ENCODE data around the gene CASQ2.
"Not testable (repeated sequence)": the region's sequence is repeated elsewhere in the genome, so short reads cannot be mapped to it uniquely, and the experiment has no call there.

CASQ2 gene

DNA sequence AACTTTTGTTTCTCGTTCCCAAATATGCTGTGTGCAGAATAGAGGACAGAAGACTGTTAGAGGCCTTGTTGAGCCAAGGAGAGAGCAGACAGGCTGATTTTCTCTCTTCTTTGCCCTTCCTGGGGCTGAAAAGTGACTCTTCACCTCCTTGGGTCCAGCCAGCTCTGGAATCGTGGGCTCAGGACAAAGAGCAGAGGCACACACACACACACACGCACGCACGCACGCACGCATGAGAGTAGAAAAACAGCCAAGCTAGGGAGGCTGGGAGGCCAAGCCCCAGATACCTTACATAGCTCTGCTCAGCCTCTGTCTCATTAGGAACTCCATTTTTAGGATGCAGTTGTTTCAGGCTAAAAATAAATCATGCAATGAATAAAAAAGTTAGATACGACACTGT, at the start of gene CASQ2:
CASQ2 (minus strand) TSS at position 166 of the 400 bp plus-strand sequence. CDS start 173 bp downstream, outside the sequence.
- DNase-seq: no peak

DNA sequence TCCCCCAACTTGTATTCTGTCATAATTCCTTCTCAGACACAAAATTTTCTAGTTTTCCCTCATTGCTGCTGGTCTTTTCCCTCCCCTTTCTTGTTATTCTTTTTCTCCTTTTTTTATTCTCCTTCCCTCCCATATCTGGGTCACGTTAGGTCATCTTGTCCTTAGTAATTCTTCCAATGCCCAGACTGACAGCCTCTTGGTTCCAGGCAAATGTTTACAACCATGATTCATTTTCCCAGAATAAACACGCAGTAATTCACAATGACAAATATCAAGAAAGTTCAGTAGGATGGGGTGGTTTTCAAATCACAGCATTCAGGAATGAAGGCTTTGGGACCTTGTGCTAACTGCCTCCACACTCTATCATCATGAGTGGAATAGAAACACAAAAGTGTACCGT, 47.2 kb upstream of the CASQ2 start:
- no peak for DNase-seq

DNA sequence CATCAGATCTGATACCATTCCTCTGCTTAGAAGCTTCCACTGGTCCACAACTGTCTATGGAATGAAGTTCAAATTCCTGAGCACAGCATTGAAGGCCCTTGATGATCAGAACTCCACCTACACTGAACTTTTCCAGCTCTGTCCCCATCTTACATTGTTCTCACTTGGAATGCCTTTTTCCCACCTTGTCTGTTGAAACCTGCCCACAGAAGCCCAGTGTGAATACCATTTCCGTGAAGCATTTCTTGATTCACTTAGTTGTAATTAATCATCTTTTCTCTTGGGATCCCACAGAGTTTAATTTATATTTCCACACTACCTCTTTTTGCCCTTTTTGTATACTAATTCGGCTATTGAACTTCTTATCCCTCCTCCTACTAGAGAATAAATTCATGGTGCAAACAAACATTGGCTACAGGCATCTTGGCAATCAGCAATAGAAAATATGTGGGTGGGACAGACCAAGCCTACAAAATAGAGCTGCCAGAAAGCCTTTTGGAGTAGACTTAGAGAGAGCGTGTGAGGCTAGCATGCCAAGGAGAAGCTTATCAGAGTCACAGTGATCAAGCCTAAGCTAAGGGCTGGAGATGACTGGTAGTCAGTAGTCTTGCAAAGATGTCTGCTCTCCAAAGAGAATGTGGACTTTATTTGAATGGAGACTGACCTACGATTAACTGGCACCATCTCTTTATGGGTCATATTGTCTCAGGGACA, 46.3 kb upstream of the CASQ2 start:
- DNase-seq: no peak

DNA sequence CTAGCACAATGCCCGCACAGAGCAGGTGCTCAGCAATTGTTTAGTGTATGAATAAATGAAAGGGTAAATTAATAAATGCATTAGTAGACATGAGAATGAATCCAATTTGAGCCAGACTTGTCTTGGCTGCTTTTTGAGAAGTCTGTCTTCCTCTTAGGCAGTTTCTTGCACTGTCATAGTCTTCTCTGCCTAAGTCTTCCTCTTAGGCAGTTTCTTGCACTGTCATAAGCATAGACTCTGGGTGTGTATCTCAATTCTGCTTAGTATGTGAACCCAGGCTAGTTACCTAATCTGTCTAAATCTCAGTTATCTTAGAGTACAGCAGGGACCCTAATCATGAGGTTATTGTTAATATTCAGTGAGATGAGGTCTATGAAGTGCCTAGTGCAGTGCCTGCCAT, 45.2 kb upstream of the CASQ2 start:
- DNase-seq: no peak

DNA sequence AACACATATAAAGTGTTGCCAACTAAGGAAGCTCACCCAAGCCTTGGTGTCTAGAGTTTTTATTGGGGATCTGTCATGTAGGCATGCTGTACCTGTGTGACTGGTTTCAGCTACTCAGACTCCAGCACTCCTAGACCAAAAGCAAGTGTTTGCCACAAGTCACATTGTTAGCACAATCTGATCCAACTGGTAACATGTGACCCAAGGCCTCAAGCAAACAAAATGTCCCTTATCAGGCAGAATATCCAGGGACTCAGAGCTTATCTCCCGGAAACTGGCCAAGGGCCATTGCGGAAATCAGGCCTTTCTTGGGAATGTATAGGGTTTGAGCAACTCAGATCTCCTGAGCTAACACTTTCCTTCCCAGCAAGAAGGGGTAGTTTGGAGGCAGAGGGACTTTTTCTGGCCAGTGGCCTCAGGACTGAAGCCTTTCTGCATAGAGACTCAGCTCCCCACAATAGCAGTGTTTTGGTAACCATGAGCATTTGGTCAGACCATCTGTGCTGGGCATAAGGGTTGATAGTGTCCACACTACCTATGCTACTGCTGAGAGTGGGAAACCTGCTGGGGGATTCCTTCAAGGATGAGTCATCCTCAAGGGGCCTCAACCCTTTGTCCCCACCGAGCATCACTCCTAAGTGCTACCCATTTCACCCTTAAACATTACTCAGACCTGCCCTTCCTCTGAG, 42.8 kb upstream of the CASQ2 start:
- DNase-seq: no peak

DNA sequence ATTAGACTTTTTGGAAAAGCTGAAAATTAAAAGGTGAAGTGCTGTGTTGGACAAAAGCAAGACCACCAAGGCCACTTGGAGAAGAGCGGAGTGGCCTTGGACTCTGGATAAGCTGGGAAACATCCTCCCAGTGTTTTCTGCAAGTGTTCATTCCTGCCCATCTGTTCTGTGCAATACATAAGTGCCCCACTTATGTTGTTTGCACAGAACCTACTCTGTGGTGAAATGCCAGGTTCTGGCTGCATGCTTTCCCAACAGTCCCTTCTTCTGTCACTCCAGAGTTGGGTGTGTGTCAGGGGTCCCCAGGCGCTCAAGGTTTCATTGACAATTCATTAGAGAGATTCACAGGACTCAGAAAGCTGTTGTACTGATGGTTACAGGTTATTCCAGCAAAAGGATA, 42.1 kb upstream of the CASQ2 start:
- no peak for DNase-seq

DNA sequence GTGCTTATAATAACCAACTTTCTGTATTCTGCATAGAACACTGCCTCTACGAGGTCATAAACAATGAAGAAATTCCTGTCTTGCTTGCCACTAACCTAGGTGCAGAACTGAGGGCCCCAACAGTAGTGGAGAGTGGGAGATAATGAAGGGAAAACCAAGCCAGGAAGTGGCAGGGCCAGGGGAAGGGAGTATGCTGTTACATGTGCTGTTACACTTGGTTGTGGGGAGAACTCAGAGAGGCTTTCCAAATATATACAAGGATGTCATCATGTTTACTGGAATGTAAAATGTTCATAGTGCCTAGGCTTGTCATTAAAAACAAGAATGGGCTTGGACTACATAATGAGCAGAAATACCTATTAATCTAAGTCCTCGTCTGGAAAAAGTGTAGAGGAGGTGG, 41.3 kb upstream of the CASQ2 start:
- DNase-seq: no peak

DNA sequence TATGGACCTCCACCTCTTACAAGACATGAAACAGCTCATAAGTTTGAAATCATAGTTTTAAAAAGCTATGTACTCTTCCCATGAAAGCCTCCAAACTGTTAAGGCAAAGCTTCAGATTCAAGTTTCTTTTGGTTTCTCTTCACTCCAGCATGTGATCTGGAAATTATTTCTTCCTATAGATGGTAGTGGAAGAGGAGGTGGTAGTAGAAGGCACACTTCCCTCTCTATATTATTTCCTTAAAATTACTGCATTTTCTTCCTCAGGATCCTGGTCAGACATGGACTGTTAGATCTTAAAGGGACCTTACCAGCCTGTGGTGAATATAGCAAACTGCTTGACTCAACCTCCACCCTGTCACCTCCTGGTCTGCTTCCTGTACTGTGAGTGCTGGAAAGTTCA, 40.6 kb upstream of the CASQ2 start:
- DNase-seq: no peak

DNA sequence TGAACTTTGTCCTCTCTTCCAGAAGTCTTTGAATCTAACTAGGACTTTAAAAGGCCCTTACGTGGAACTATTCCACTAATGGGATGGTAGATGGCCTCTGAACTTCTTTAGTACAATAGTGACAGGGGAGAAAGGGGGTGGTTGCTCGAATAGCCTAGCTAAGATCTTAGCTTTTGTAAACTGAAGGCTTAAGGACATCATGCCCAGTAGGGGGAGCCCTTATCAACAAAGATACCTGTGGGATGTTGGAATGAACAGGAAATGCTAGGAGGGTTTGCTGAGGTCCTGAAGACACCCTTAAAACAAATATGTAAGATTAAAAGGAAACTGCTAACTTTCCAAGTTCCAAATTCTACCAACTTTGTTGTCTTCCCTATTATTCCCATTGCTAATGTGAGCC, 39.2 kb upstream of the CASQ2 start:
- peak; percentile 55 for DNase-seq

DNA sequence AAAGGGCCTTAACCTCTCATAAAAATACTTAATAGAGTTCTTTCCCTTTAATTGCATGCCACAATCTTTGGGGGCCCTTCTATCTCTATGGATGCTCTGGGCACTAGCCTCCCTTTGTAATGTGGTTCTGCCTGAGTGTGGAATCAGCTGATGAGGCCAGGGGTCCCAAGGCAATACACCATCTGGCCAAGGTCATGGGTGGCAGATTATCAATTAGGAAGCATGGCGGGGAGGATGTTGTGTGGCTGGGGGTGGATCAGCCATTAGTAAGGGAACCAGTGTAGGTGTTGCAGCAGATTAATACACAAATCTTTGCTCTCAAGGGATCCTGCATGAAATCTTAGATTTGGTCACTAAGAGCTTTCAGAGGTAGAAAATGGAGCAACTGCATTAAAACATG, 37.1 kb upstream of the CASQ2 start:
- DNase-seq: no peak

DNA sequence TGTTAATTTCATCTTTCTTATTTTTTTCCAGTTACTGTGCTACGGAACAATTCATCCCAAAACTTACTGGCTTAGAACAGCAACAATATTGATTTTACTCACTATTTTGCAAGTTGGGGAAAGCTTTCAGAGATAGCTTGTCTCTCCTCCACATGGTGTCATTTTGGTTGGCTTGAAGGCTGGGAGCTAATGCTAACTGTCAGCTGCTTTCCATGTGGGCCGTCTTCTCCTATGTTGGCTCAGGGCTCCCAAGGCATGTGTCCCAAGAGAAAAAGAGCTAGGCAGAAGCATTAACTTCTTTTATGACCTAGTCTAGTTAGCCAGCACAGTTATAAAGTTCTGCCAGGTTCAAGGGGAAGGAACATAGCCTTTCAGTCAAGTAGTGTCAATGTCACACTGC, 33.9 kb upstream of the CASQ2 start:
- DNase-seq: no peak

DNA sequence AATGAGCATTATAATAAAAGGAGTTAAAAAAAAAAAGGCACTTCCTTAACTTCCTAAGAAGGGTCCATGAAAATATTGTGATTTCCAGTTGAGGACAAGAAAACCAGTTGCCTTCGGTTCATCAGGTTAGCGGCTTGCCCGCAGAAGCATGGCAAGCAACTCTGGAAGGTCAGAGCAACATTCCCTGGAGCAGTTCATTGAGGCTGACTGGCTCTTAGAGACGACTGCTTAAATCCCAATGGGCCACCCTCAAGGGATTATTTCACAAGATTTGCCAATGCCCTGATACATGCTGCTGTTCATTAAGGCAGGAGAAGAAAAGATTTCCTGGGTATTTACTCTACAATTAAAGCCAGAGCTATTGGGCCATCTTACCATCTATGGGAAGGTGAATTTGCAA, 29.0 kb upstream of the CASQ2 start:
- DNase-seq: no peak

DNA sequence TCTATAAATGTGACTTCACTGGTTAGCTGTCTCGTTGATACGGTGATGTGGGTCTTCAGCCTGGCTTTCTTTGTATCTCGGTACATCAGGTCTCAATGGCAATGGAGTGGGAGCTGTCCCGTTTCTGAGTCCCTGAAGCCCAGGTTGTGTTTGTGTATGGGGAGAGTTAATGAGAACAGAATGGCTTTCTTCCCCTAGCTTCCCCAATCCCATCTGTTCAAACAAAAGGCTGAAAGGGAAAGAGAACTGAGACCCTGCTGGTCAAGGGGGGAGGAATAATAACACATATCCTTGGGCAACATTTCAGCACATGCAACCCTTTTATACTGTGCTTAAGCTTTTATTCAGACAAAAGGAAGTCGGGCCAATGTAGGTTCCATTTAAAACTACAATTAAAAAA, 28.4 kb upstream of the CASQ2 start:
- no peak for DNase-seq

DNA sequence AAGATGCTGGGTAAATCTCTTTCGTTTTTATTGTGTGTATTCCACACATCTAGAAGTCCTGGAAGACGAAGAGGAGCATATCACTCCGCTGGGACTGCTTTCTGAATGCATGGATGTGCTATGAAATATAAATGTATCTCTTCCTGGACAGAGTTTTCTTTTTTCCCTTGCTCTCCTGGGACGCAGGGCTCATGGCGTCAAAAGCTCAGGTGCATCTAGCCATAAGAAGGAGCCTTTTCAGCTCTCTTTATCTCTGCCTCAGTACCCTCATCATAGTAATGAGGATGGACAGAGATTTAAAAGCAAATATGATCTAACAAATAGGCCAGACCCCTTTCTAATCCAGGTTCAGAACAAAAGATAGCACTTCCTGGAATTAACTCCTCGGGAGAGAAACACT, 27.5 kb upstream of the CASQ2 start:
- no peak for DNase-seq

DNA sequence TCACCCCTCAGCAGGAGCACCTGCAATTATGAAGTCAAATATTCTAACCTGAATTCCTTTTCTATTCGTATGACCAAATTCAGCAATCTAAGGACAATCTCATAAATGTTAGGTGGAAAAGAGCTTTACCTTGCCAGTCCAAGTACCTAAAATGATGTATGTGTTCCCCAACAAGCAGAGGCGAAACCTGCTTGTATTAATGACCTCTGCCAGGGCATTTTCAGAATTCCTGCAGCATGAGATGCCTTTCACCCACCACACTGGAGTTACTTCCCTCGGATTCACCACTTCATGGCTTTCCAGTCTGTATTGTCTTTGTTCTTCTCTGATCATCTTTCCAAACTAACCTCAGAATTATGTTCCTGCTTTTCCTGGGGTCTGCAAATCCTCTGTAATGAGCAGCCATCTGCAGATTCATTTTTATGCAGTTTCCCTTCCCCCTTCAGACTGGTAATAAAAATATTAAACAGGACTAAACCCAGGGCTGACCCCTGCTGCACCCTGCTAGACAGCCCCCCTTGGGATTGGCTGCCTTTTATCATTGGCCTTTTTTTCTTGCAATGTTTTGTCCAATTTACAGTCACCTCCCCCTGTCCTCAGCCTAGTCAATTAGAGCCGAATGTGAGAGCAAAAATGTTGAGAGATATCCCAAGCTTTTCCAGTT, 26.6 kb upstream of the CASQ2 start:
- no peak for DNase-seq

DNA sequence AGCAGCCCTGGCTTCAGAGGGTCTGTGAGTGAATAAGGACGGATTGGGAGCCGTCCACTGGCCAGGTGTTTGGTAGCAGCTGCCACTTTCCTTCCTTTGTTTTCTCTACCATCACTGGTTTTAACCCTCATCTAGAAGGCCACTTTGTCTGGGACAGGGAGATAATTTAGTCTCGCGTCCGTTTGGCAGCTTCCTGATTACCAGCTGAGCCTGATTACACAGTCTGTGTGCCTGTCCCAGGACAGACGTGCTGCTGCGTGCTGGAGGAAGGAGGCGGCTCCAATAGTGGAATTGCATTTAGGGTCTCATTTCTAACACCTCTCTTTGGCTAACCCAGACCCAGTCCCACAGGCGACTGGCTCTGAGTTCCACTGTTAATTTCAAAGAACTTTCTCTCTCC, 24.6 kb upstream of the CASQ2 start:
- DNase-seq: no peak

DNA sequence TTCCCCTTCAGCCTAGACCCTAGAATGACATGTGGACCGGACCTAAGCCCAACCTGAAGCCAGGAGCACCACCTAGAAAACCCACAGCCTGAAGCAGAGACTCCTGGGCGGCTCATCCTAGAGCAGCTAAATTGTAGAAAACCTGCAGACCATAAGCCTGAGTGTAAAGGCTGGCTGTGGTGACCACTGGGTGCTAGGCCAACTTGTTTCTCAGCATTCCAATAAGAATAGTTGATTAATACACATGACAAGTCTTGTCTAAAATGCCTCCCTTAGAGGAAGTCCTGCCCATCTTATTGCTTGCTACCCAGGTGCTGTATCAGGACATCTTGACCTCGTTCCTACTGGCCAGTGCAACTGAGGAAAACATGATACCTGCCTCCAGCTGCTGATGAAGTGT, 23.3 kb upstream of the CASQ2 start:
- no peak for DNase-seq

DNA sequence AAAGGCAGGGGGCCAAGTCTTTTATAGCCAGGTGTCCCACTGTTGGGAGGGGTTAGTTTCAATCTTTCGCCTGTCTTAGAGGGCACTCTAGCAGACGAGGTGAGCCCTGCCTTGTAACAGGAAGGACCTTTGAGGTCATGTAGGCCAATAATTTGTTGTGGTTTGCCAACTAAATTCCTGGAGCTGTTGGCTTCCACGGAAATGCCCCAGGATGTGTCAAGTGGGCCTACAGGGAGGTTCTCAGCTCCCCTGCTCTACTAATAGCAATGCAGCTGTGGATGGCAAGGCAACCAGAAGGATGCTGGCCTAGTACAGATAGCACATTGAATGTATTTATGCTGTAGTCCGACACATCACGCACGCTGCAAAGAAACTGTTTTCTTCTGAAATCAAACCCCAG, 22.3 kb upstream of the CASQ2 start:
- DNase-seq: no peak

DNA sequence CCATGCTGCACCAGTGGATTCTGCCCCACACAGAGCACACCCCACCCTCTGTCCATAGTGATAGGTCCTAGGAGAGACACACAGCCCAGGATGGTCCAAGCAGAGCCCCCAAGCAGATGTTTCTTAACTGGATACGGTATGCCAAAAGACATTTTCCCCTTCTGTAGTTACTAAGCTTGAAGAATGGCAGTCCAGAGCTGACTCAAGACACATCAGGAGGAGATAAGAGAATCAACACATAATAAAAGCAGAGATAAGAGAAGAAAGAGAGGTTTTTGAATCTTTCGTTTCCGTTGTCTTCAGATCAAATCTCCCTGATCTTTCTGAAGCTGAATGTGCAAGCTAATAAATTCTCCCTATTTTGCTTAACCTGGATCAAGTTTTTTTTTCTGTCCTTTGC, 21.8 kb upstream of the CASQ2 start:
- DNase-seq: no peak

DNA sequence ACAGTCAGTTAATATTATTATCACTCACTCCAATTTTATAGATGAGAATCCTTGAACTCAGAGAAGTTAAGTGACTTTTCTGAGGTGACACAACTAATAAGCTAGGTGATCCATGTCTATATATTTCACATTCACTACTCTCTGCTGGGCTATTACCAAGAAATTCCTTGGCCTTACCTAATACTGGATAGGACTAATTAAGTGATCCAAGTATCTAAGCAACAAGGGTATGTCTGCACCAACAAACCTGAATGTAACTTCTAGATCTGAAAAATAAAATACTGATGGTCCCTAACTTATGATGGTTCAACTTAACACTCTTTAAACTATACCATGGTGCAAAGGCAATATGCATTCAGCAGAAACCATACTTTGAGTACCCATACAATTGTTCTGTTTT, 14.8 kb upstream of the CASQ2 start:
- DNase-seq: no peak

DNA sequence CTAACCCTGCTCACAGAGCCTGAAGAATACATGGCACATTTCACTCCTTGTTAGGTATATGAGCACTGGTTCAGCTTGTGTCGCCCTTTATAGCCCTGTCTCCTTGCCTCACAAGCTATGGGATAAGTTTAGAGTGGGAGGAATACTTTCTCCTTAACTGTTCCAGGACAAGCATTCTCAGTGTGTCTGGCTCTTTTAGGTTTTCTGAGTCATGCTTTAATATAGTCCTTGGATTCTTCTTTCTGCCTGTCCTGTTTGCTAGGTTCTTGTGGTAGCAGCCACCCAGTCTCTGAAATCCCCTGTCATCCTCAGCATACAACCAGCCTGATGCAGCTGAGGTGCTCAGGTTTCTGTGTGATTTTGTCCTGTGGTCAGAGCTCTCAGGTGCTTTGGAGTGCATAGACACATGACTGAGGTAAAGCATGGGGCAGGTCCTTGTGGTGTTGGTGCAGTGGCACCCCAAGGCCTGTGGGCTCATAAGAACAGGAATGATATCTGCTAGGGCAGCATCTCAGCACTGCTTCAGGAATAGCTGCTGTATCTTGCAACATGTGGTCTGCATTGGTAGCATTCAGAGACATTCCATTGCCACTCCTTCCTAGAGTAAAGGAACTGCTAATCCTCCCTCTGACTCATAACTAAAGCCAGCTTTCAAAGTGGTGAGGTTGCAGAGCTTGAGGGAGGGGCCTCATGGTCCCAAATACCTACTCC, 14.2 kb upstream of the CASQ2 start:
- no peak for DNase-seq

DNA sequence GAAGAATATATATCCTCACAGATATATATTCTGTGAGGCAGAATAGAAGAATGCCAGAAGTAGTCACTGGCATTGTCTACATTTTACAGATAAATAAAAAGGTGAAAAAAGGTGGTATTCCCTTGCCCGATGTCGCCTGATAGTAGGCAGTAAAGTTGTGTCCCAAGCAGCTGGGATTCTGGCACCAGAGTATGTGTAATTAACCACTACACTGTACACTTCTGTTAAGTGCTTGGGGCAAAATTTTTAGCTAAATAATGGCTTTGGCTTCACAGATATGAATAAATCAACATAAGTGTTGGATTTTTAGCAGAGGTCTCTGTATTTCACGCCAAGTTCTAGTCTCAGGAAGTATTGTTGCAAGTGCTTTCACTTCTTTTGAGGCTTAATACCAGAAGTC, 13.3 kb upstream of the CASQ2 start:
- no peak for DNase-seq

DNA sequence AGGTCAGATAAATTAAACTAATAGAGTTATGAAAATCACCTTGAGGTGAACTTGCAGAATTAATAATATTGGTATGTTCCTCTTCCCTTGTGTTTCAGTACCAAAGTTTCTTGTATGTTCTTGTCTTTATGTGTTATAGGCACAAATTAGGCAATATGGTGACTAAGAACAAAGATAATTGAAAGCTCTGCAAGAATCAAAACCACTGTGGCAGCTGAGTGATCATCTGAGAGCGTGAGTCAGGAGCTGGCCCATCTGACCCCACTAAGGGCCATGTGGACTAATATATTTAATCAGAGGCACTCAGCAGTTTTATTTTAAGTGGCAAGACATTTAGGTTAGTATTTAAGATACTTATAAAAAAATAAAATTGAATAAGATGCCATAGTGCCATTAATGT, 12.8 kb upstream of the CASQ2 start:
- no peak for DNase-seq

DNA sequence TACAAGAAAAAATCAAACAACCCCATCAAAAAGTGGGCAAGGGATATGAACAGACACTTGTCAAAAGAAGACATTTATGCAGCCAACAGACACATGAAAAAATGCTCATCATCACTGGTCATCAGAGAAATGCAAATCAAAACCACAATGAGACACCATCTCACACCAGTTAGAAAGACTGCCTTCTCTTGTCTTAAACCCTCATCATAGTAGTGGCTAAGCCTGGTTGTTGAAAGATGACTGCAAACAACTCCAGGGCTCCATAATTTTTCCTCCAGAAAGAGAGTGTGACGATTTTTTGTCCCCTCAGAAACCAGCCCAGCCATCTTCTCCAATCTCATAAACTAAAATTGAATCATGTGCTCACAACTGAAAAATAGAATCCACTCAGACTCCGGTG, 12.1 kb upstream of the CASQ2 start:
- DNase-seq: not testable (repeated sequence)
